GM06990 (cell line): ENCODE results near the gene COL6A1.

Experiments
- DNase-seq: peaks from one replicate; pipeline ENCODE4 v3.0.0-alpha.2; 2011; ENCODE audit not compliant: insufficient read length; ENCODE audit errors: extremely low read depth
- H3K27me3 ChIP-seq: replicated peaks from 2 replicates; pipeline ENCODE4 v1.6.0; 2011; ENCODE audit warnings: low read length; ENCODE audit not compliant: control insufficient read depth, insufficient read depth
- H3K36me3 ChIP-seq: 2 replicates; pipeline ENCODE4 v1.5.1; 2011; ENCODE audit warnings: low read length; ENCODE audit not compliant: control insufficient read depth, insufficient read depth
- H3K4me3 ChIP-seq: replicated peaks from 2 replicates; pipeline ENCODE4 v1.5.1; 2011; ENCODE audit warnings: low read depth, mild to moderate bottlenecking, control low read depth, low read length
- CTCF ChIP-seq: IDR thresholded peaks from 2 replicates; pipeline ENCODE4 v1.5.1; 2011; ENCODE audit warnings: low read length, control low read depth, mild to moderate bottlenecking, inconsistent platforms; ENCODE audit not compliant: insufficient read depth, poor library complexity, severe bottlenecking

Gene COL6A1

GRCh38 chr21:46049890-46050667 lies 68.5 kb downstream of the COL6A1 start:
- H3K27me3 ChIP-seq = no peaks in the 10 kb centered on the region
- H3K4me3 ChIP-seq = no peak overlapping the region
- no peak for TF ChIP-seq CTCF
- no peak for DNase-seq
- no peaks in the 10 kb centered on the region for H3K36me3 ChIP-seq

GRCh38 chr21:46050668-46051378 lies 69.3 kb downstream of the COL6A1 start:
- H3K36me3 ChIP-seq = no peaks in the 10 kb centered on the region
- no peak for DNase-seq
- no peak for TF ChIP-seq CTCF
- no peaks in the 10 kb centered on the region for H3K27me3 ChIP-seq
- no peak overlapping the region for H3K4me3 ChIP-seq

- DNase-seq = no peak
- no peak overlapping the region for H3K4me3 ChIP-seq
These were observed 69.8 kb downstream of the COL6A1 start for GRCh38 chr21:46051379-46051770.

GRCh38 chr21:46051821-46052675 lies 70.5 kb downstream of the COL6A1 start:
- H3K27me3 ChIP-seq = no peaks in the 10 kb centered on the region
- DNase-seq = no peak
- no peaks in the 10 kb centered on the region for H3K36me3 ChIP-seq
- no peak overlapping the region for H3K4me3 ChIP-seq
- no peak for TF ChIP-seq CTCF

More at GRCh38 chr21:46051379-46051770, 69.8 kb downstream of the COL6A1 start:
- TF ChIP-seq CTCF = no peak
- Histone ChIP-seq H3K27me3 (no peaks in the 10 kb centered on the region), H3K36me3 (no peaks in the 10 kb centered on the region)

GRCh38 chr21:46052703-46053651 lies 71.4 kb downstream of the COL6A1 start:
- Histone ChIP-seq H3K36me3 (no peaks in the 10 kb centered on the region), H3K4me3 (no peak overlapping the region), H3K27me3 (no peaks in the 10 kb centered on the region)
- no peak for DNase-seq
- TF ChIP-seq CTCF = no peak
